Amniotic epithelial cell (primary cell): Measurements from ENCODE around the gene CCNG2.

Source experiments
- DNase-seq: peaks from one replicate; pipeline ENCODE4 v3.0.0-alpha.2; 2010; ENCODE audit warnings: low read depth

Gene CCNG2

GRCh38 chr4:77203380-77204197 is 46.6 kb downstream of the CCNG2 start:
- DNase-seq, result peak; percentile 76

GRCh38 chr4:77204621-77205020 is 47.6 kb downstream of the CCNG2 start:
- DNase-seq, result no peak

- no peak for DNase-seq
Observed at GRCh38 chr4:77209012-77209411, 52.0 kb downstream of the CCNG2 start.

GRCh38 chr4:77209936-77210335 is 52.9 kb downstream of the CCNG2 start:
- DNase-seq, result no peak

GRCh38 chr4:77215107-77215506 is 58.1 kb downstream of the CCNG2 start:
- no peak for DNase-seq

- no peak for DNase-seq
Observed at GRCh38 chr4:77217526-77217925, 60.5 kb downstream of the CCNG2 start.

- no peak for DNase-seq
Observed at GRCh38 chr4:77219266-77219665, 62.3 kb downstream of the CCNG2 start.
